Panc1 (cell line): ENCODE results near the gene GHDC. TPM values are rescaled to one million over a fixed set of nuclear protein-coding genes. Genes with fewer than 3 reads are reported as not detected.

ENCODE experiments used
- ATAC-seq: fragments of 200-7000 bp; cut with Tn5 transposase; 2 replicates; pipeline ENCODE4 v1.9.1; 2020; ENCODE audit warnings: mild to moderate bottlenecking, moderate library complexity
- BruUV-seq: library from RNA; stranded (reverse); fragments of 400-500 nt; replicated peaks from 2 replicates; lab custom pipeline; 2021; lab: Mats Ljungman, UMichigan
- CTCF ChIA-PET: fragments of 300-600 bp; sonication (Branson Sonifier 250); formaldehyde crosslinking; loops from one replicate; lab custom pipeline; 2022; ENCODE audit warnings: antibody characterized with exemption; lab: Charles Lee
- POLR2A ChIA-PET: fragments of 300-600 bp; sonication (Branson Sonifier 250); formaldehyde crosslinking; loops from one replicate; lab custom pipeline; 2022; ENCODE audit warnings: antibody characterized with exemption; lab: Charles Lee
- DNase-seq: peaks from one replicate; pipeline ENCODE4 v3.0.0-alpha.2; 2010; ENCODE audit warnings: low read depth, low spot score
- H3K27ac ChIP-seq: 2 replicates; pipeline ENCODE4 v1.5.1; 2011; ENCODE audit warnings: mild to moderate bottlenecking, low read length, inconsistent platforms
- H3K27me3 ChIP-seq: fragments of 200-500 bp; sonication (Bioruptor generic); 2 replicates; pipeline ENCODE4 v1.6.0; 2014; ENCODE audit warnings: low read length, inconsistent platforms; ENCODE audit not compliant: control insufficient read depth, insufficient read depth
- H3K36me3 ChIP-seq: fragments of 200-500 bp; sonication (Bioruptor generic); 2 replicates; pipeline ENCODE4 v1.5.1; 2014; ENCODE audit warnings: inconsistent platforms, mild to moderate bottlenecking, low read length, moderate library complexity; ENCODE audit not compliant: control insufficient read depth, insufficient read depth
- H3K4me1 ChIP-seq: 2 replicates; pipeline ENCODE4 v1.5.1; 2011; ENCODE audit warnings: inconsistent platforms, mild to moderate bottlenecking, low read length, moderate library complexity; ENCODE audit not compliant: control insufficient read depth, insufficient read depth
- H3K4me3 ChIP-seq, 2 experiments: 2 replicates each; pipeline ENCODE4 v1.5.1; 2011 to 2012; ENCODE audit warnings: low read depth in 2 of 2, low read length in 2 of 2, mild to moderate bottlenecking in 2 of 2, inconsistent platforms in 1 of 2, moderate library complexity in 1 of 2
- H3K9me3 ChIP-seq: fragments of 200-500 bp; sonication (Bioruptor generic); 2 replicates; pipeline ENCODE4 v1.5.1; 2014; ENCODE audit warnings: low read depth, mild to moderate bottlenecking, inconsistent platforms, low read length, moderate library complexity; ENCODE audit not compliant: control insufficient read depth, insufficient read depth
- CTCF ChIP-seq: fragments of 450-650 bp; IDR thresholded peaks from 2 replicates; pipeline ENCODE4 v1.5.1; 2017; ENCODE audit warnings: mild to moderate bottlenecking
- POLR2AphosphoS5 ChIP-seq: IDR thresholded peaks from 2 replicates; pipeline ENCODE4 v1.6.1; 2012; ENCODE audit warnings: mild to moderate bottlenecking, low read depth, low read length, moderate library complexity
- REST ChIP-seq, 2 experiments: IDR thresholded peaks; 2 replicates each; pipeline ENCODE4 v1.6.1; 2011 to 2012; ENCODE audit warnings: low read depth in 2 of 2, control low read depth in 1 of 2, low read length in 1 of 2, mild to moderate bottlenecking in 1 of 2, moderate library complexity in 1 of 2; ENCODE audit not compliant: insufficient read depth in 1 of 2
- SIN3A ChIP-seq: IDR thresholded peaks from 2 replicates; pipeline ENCODE4 v1.6.1; 2012; ENCODE audit warnings: low read depth, mild to moderate bottlenecking, low read length, moderate library complexity, borderline replicate concordance; ENCODE audit not compliant: insufficient read depth
- TCF7L2 ChIP-seq: IDR thresholded peaks from 2 replicates; pipeline ENCODE4 v1.6.1; 2011; ENCODE audit warnings: mild to moderate bottlenecking, low read depth, low read length, inconsistent platforms
- in situ Hi-C: cut with HindIII; loops from 2 replicates; pipeline ENCODE4 v1.10.0; 2016; ENCODE audit warnings: low sequenced_read_pairs, low pct_unique_long_range_greater_than_20kb
- intact Hi-C: fragments of 100-400 bp; cut with micrococcal nuclease; formaldehyde crosslinking; loops from one replicate; pipeline ENCODE4 v1.10.0; 2022; ENCODE audit not compliant: unreplicated experiment
- total RNA-seq: library from RNA; stranded (reverse); gene quantifications from one replicate; pipeline ENCODE4 v1.2.1, GENCODE V29; 2021; ENCODE audit not compliant: unreplicated experiment

The GHDC gene
- total RNA-seq, 1 experiment from 2014 or later: 21.8 TPM

GRCh38 chr17:42203354-42203753 is 9.1 kb upstream of the GHDC start:
- no peaks in the 10 kb centered on the region for H3K9me3 ChIP-seq
- POLR2A ChIA-PET: no interaction called here

GRCh38 chr17:42202696-42203095 is 8.4 kb upstream of the GHDC start:
- Histone ChIP-seq H3K9me3 (no peaks in the 10 kb centered on the region), H3K27ac (no peak overlapping the region), H3K4me1 (no peaks in the 10 kb centered on the region; the same call in 1 of the 2 replicates), H3K4me3 (no peak overlapping the region), H3K36me3 (peaks cover 7% of the 10 kb centered on the region; the same call in 1 of the 2 replicates), H3K27me3 (no peaks in the 10 kb centered on the region)
- ChIA-PET CTCF (no interaction called here), POLR2A (interaction anchor here (0.6 kb wide), 1 partner anchor 110 kb away, joined by 3 read pairs; no protein-coding TSS in a partner anchor)
- in situ Hi-C loops (no loop called here), intact Hi-C loops (no loop called here)
- TF ChIP-seq POLR2AphosphoS5 (no peak), SIN3A (no peak), REST (IDR thresholded peaks at IDR 0.05; ENCODE audit: insufficient read depth in 1 of 2, low read depth in 2 of 2, low read length in 1 of 2) (no peak)
- ATAC-seq (no peak), DNase-seq (no peak)
- no TSS peak for BruUV-seq

More at GRCh38 chr17:42203354-42203753, 9.1 kb upstream of the GHDC start:
- CTCF ChIA-PET: no interaction called here
- Histone ChIP-seq H3K4me1 (no peaks in the 10 kb centered on the region; the same call in 1 of the 2 replicates), H3K27ac (no peak overlapping the region), H3K36me3 (peaks cover 7% of the 10 kb centered on the region; the same call in 1 of the 2 replicates), H3K4me3 (no peak overlapping the region), H3K27me3 (no peaks in the 10 kb centered on the region)
- DNase-seq (no peak), ATAC-seq (no peak)
- in situ Hi-C loops (no loop called here), intact Hi-C loops (no loop called here)
- no TSS peak for BruUV-seq
- TF ChIP-seq POLR2AphosphoS5 (no peak), SIN3A (no peak), TCF7L2 (no peak), REST (IDR thresholded peaks at IDR 0.05; ENCODE audit: insufficient read depth in 1 of 2, low read depth in 2 of 2, low read length in 1 of 2) (no peak), CTCF (no peak)
